GM21576 (cell line): ENCODE data around the gene ABCB8.
"Not testable (repeated sequence)": the region's sequence is repeated elsewhere in the genome, so short reads cannot be mapped to it uniquely, and the experiment has no call there.

Experiments used
- ATAC-seq: cut with Tn5 transposase; IDR thresholded peaks from one replicate; pipeline ENCODE4 v1.9.1; 2021; ENCODE audit warnings: mild to moderate bottlenecking, moderate library complexity; ENCODE audit not compliant: unreplicated experiment

Gene ABCB8

DNA sequence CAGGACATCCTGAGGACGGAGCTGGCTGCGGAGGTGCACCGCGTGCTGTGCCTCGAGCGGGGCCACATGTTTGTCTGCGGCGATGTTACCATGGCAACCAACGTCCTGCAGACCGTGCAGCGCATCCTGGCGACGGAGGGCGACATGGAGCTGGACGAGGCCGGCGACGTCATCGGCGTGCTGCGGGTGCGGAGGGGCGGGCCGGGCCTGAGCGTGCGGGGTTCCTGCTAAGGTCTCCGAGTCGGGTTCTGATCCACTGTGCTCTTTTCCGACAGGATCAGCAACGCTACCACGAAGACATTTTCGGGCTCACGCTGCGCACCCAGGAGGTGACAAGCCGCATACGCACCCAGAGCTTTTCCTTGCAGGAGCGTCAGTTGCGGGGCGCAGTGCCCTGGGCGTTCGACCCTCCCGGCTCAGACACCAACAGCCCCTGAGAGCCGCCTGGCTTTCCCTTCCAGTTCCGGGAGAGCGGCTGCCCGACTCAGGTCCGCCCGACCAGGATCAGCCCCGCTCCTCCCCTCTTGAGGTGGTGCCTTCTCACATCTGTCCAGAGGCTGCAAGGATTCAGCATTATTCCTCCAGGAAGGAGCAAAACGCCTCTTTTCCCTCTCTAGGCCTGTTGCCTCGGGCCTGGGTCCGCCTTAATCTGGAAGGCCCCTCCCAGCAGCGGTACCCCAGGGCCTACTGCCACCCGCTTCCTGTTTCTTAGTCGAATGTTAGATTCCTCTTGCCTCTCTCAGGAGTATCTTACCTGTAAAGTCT lies 14.3 kb upstream of the ABCB8 start:
- no peak for ATAC-seq

GRCh38 chr7:151014950-151015349 lies 13.3 kb upstream of the ABCB8 start:
- ATAC-seq, result no peak

GRCh38 chr7:151015967-151016366 lies 12.3 kb upstream of the ABCB8 start:
- no peak for ATAC-seq

- ATAC-seq, result no peak
Measured at GRCh38 chr7:151016505-151016904, 11.7 kb upstream of the ABCB8 start.

GRCh38 chr7:151016942-151017341 lies 11.3 kb upstream of the ABCB8 start:
- no peak for ATAC-seq

DNA sequence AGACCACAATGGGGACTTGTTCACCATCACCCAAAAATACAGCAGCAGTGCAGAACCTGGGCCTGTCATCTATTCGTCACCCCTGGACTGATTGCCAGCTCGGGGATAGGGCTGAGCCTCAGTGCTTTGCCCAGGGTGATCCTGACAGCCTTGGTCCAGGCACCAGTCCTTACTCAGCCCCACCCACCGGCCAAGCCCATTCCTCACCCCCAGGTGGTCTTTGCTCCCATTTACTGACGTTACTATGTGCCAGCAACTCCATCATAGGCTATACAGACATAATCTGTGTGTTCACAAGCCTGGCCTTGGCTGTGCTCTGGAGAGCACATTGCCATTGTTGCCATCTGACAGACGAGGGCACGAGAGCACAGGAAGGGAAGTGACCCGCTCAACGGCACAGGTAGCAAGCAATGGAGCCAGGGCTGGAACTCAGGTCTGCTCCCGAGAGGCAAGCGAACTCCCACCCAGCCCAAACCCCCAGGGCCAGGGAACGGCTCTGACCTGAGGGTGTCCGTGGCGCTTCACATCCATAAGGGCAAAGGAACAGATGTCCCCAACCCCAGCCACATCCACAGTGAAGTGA lies 10.8 kb upstream of the ABCB8 start:
- ATAC-seq, result no peak

DNA sequence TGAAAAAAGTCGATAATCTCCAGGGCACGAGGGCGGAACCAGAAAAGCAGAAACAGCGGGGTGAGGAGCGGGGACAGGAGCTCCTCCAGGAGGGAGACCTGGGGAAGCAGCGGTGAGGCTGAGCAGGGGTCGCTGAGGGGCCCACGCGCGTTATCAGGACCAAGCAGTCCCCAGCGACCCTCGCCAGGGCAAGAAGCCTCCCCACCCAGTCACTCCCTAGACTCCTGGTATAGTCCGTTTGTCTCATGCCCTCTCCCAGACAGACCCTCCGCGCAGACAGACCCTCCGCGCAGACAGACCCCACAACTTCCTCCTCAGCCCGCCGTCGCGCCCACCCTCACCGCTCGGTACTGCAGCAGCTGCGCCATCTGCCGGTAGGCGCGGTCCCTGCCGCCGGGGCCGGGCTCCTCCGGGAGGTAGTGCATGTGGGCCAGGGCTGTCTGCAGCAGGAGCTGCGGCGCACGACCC lies 10.3 kb upstream of the ABCB8 start:
- peak; percentile 52 for ATAC-seq

GRCh38 chr7:151018421-151019129 lies 9.7 kb upstream of the ABCB8 start:
- no peak for ATAC-seq

DNA sequence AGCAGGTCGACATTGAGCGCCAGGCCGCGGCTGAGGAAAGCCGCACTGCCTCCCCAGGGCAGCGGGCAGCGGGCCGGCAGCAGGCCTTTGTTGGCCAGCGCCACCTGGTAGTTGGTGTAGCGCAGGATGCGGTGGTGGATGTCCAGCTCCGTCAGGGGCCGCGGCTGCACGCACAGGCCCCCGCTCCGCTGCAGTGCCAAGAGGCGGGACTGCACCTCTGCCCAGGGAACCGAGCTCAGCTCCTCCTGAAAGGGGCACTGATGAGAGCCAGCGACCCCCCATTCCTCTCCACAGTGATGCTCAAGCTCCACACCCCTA lies 9.2 kb upstream of the ABCB8 start:
- ATAC-seq, result no peak

DNA sequence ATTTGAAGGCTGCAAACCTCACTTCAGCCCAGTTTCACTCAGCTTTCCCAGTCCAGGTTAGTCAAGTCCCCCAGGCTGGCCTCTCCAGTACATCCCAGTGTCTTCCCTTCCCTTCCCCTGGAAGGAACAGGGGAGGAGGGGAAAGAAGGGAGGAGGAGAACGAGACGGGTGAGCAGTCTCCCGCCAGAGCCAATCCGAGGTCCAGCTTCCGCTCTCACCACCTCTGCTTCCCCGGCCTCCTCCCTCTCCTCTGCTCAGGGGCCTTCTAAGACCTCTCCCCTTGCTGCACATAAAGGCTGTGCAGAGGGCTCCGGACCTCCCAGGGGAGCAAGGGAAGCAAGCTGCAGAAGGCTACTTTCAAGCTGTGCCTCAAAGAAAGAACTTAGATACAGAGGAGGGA lies 8.0 kb upstream of the ABCB8 start:
- no peak for ATAC-seq

DNA sequence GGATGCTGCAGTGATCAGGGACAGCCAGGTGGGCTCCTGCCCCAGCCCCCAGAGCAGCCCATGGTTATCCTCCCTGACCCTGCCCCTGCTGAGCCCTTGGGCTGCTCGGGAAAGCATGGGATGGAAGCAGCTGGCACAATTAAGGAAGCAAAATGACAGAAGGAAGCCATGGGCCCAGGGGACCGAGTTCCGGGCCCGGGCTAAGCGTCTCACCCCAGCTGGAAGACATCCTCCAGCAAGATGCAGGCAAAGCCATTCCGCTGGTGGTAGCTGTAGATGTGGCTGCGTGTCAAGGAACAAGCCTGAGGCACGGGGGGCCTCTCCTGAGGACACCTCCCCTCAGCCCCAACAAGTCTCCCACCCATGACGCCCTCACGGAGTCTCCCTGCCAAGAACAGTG lies 5.0 kb upstream of the ABCB8 start:
- ATAC-seq, result no peak

DNA sequence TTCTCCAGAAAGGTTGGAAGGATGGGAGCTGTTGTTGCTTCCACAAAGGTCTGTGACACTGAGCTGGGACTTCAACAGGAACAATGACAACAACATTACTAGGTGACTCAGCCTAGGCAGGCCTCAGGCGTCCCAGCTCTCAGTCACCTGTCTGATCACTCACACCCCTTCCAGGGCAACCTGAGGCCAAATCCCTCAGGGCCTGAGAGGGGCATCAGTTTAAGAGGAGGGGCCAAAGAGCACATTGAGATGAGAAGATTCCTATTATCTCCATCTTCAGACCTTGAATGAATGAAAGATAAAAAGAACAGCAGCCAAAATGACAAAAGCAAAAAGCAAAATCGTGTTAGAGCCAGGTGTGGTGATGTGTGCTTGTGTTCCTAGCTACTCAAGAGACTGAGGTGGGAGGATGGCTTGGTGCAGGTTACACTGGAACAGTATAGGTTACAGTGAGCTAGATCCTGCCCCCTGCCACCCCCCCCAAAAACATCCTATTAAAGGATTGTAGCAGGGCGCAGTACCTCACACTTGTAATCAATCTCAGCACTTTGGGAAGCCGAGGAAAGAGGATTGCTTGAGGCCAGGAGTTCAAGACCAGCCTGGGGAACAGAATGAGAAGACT lies 3.7 kb upstream of the ABCB8 start, which contains the start of gene ATG9B:
Gene ATG9B, minus strand, starts transcription at position 60 of the 622 bp plus-strand sequence. CDS start 71 bp downstream, outside the sequence.
- no peak for ATAC-seq

- no peak for ATAC-seq
Measured at GRCh38 chr7:151025924-151026671, 2.2 kb upstream of the ABCB8 start.

DNA sequence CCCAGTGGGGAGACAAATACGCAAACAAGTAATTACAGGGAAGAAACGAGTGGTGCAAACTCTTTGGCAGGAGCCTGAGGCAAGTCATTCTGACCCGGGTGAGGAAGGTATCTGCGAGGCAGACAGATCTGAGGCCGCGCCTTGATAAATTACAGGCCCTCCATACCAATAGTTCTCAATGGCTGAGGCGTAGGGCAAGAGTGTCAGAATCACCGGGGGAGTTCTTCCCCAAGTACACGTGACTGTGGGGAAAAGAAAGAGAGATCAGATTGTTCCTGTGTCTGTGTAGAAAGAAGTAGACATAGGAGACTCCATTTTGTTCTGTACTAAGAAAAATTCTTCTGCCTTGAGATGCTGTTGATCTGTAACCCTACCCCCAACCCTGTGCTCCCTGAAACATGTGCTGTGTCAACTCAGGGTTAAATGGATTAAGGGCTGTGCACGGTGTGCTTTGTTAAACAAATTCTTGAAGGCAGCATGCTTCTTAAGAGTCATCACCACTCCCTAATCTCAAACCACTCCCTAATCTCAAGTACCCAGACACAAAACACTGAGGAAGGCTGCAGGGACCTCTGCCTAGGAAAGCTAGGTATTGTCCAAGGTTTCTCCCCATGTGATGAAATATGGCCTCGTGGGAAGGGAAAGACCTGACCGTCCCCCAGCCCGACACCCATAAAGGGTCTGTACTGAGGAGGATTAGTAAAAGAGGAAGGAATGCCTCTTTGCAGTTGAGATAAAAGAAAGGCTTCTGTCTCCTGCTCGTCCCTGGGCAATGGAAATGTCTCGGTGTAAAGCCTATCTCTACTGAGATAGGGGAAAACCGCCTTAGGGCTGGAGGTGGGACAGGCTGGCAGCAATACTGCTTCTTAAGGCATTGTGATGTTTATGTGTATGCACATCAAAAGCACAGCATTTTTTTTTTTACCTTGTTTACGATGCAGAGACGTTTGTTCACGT lies 1.2 kb upstream of the ABCB8 start:
- ATAC-seq, result not testable (repeated sequence)

DNA sequence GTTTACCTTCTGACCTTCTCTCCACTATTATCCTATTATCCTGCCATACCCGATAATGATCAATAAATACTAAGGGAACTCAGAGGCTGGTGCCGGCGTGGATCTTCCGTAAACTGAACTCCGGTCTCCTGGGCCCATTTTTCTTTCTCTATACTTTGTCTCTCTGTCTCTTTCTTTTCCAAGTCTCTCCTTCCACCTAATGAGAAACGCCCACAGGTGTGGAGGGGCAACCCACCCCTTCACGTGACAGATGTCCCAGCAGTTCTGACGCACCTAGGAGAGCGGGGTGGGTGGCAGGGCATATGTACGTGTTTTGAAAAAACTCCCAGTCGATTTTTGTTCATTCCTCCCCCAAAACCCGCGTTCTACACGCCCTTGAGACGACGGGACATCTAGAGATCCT lies 521 bp upstream of the ABCB8 start:
- ATAC-seq, result not testable (repeated sequence)

GRCh38 chr7:151028948-151029501 lies 775 bp downstream of the ABCB8 start:
- no peak for ATAC-seq

- no peak for ATAC-seq
Measured at GRCh38 chr7:151031011-151031410, 2.8 kb downstream of the ABCB8 start.

- no peak for ATAC-seq
Measured at GRCh38 chr7:151032936-151033863, 5.0 kb downstream of the ABCB8 start.
